ENCODE results near the gene TCHHL1.

GRCh38 chr1:152084853-152085252 lies 4.0 kb downstream of the TCHHL1 start:
- TF ChIP-seq CTCF (IDR thresholded peaks at IDR 0.05), result no peak
- no peak for TF ChIP-seq ZFX (IDR thresholded peaks at IDR 0.05; ENCODE audit: borderline replicate concordance)
